Karpas-422 (cell line): Measurements from ENCODE around the gene ENTPD5. TPM values are rescaled to one million over a fixed set of nuclear protein-coding genes. Genes with fewer than 3 reads are reported as not detected.
A peak's percentile ranks its signal among the peaks of the same experiment; 100 is the strongest.
"Not testable (repeated sequence)": the region's sequence is repeated elsewhere in the genome, so short reads cannot be mapped to it uniquely, and the experiment has no call there.

ENCODE experiments used
- DNase-seq: peaks from one replicate; pipeline ENCODE4 v3.0.0-alpha.2; 2015
- H2AFZ ChIP-seq: fragments of 200-600 bp; sonication (generic); 2 replicates; pipeline ENCODE4 v1.6.1; 2014; ENCODE audit warnings: antibody characterized with exemption, low read length, mixed read lengths
- H3K27ac ChIP-seq: fragments of 200-600 bp; sonication (generic); 2 replicates; pipeline ENCODE4 v1.5.1; 2014; ENCODE audit warnings: mild to moderate bottlenecking, low read length, moderate library complexity
- H3K27me3 ChIP-seq: fragments of 200-600 bp; sonication (generic); 2 replicates; pipeline ENCODE4 v1.6.1; 2014; ENCODE audit warnings: low read length, mixed read lengths
- H3K36me3 ChIP-seq: fragments of 200-600 bp; sonication (generic); 2 replicates; pipeline ENCODE4 v1.6.1; 2014; ENCODE audit warnings: low read length, mixed read lengths; ENCODE audit not compliant: insufficient read depth
- H3K4me1 ChIP-seq: fragments of 200-600 bp; sonication (generic); 2 replicates; pipeline ENCODE4 v1.6.1; 2014; ENCODE audit warnings: mild to moderate bottlenecking, low read length, mixed read lengths
- H3K4me2 ChIP-seq: fragments of 200-600 bp; sonication (generic); 2 replicates; pipeline ENCODE4 v1.6.1; 2014; ENCODE audit warnings: low read length, low read depth, mild to moderate bottlenecking; ENCODE audit not compliant: poor library complexity, severe bottlenecking
- H3K4me3 ChIP-seq: fragments of 200-600 bp; sonication (generic); 2 replicates; pipeline ENCODE4 v1.5.1; 2014; ENCODE audit warnings: mild to moderate bottlenecking, antibody characterized with exemption, low read length, mixed read lengths
- H3K79me2 ChIP-seq: fragments of 200-600 bp; sonication (generic); 2 replicates; pipeline ENCODE4 v1.6.1; 2014; ENCODE audit warnings: mild to moderate bottlenecking, low read length, mixed read lengths
- H3K9ac ChIP-seq: fragments of 200-600 bp; sonication (generic); 2 replicates; pipeline ENCODE4 v1.6.0; 2014; ENCODE audit warnings: low read length
- H3K9me2 ChIP-seq: fragments of 200-600 bp; sonication (generic), shearing (Covaris generic); replicated peaks from 2 replicates; pipeline ENCODE4 v1.6.0; 2014; ENCODE audit warnings: mild to moderate bottlenecking, low read length, moderate library complexity; ENCODE audit not compliant: insufficient read depth
- H3K9me3 ChIP-seq: fragments of 300-700, 200-600 bp; sonication (generic); 2 replicates; pipeline ENCODE4 v1.6.1; 2014; ENCODE audit warnings: low read length, mixed read lengths
- H4K20me1 ChIP-seq: fragments of 200-600 bp; sonication (generic); 2 replicates; pipeline ENCODE4 v1.6.1; 2014; ENCODE audit warnings: mild to moderate bottlenecking, antibody characterized with exemption, low read length, low read depth; ENCODE audit not compliant: insufficient read depth
- total RNA-seq: library from RNA; depleted of rRNA; stranded (reverse); fragments of >200 nt; shearing (Covaris generic); gene quantifications from 2 replicates; pipeline ENCODE4 v1.2.3, GENCODE V29; 2014; ENCODE audit warnings: low replicate concordance

The ENTPD5 gene
- total RNA-seq, 1 experiment from 2014 or later, result 22.3 TPM

GRCh38 chr14:74015963-74016362 is 3.1 kb downstream of the ENTPD5 start:
- Histone ChIP-seq H3K4me1 (peaks cover 20% of the 10 kb centered on the region), H3K27ac (no peak overlapping the region), H3K36me3 (no peaks in the 10 kb centered on the region), H2AFZ (no peak overlapping the region), H3K27me3 (no peaks in the 10 kb centered on the region), H3K9ac (no peak overlapping the region), H3K9me2 (no peaks in the 10 kb centered on the region), H3K4me2 (no peak overlapping the region), H3K9me3 (no peaks in the 10 kb centered on the region), H4K20me1 (no peaks in the 10 kb centered on the region), H3K4me3 (no peak overlapping the region), H3K79me2 (peaks cover 31% of the 10 kb centered on the region)
- DNase-seq, result no peak

- no peaks in the 10 kb centered on the region for H3K27me3 ChIP-seq
- H3K36me3 ChIP-seq, result peaks cover 5% of the 10 kb centered on the region; the same call in 1 of the 2 replicates
- no peaks in the 10 kb centered on the region for H3K9me3 ChIP-seq
- no peaks in the 10 kb centered on the region for H4K20me1 ChIP-seq
- H3K9me2 ChIP-seq, result no peaks in the 10 kb centered on the region
- H2AFZ ChIP-seq, result no peak overlapping the region
- no peak overlapping the region for H3K4me3 ChIP-seq
- H3K27ac ChIP-seq, result no peak overlapping the region
- peaks cover 31% of the 10 kb centered on the region for H3K79me2 ChIP-seq
- H3K4me2 ChIP-seq, result no peak overlapping the region
- H3K4me1 ChIP-seq, result peaks cover 20% of the 10 kb centered on the region
- DNase-seq, result peak; percentile 55
- no peak overlapping the region for H3K9ac ChIP-seq
These were observed 3.9 kb downstream of the ENTPD5 start for GRCh38 chr14:74015176-74015575.

GRCh38 chr14:74014299-74014698 is 4.8 kb downstream of the ENTPD5 start:
- peaks cover 13% of the 10 kb centered on the region for H3K4me1 ChIP-seq
- no peaks in the 10 kb centered on the region for H4K20me1 ChIP-seq
- no peak overlapping the region for H3K4me3 ChIP-seq
- H3K9me3 ChIP-seq, result no peaks in the 10 kb centered on the region
- H3K4me2 ChIP-seq, result no peak overlapping the region
- peaks cover 9% of the 10 kb centered on the region; the same call in 1 of the 2 replicates for H3K36me3 ChIP-seq
- no peaks in the 10 kb centered on the region for H3K27me3 ChIP-seq
- H3K9ac ChIP-seq, result no peak overlapping the region
- H3K9me2 ChIP-seq, result no peaks in the 10 kb centered on the region
- H3K27ac ChIP-seq, result no peak overlapping the region
- DNase-seq, result no peak
- peaks cover 31% of the 10 kb centered on the region for H3K79me2 ChIP-seq
- H2AFZ ChIP-seq, result no peak overlapping the region

GRCh38 chr14:74008843-74009499 is 10.1 kb downstream of the ENTPD5 start:
- H3K4me2 ChIP-seq, result no peak overlapping the region
- H3K9me2 ChIP-seq, result no peaks in the 10 kb centered on the region

GRCh38 chr14:74005664-74006063 is 13.4 kb downstream of the ENTPD5 start:
- not testable (repeated sequence) for H3K27ac ChIP-seq, H3K9me2 ChIP-seq, H3K79me2 ChIP-seq, H2AFZ ChIP-seq, H3K4me3 ChIP-seq, H4K20me1 ChIP-seq, H3K9ac ChIP-seq, H3K4me2 ChIP-seq, H3K9me3 ChIP-seq, H3K4me1 ChIP-seq, DNase-seq, H3K27me3 ChIP-seq
- H3K36me3 ChIP-seq, result peaks cover 15% of the 10 kb centered on the region; the same call in 1 of the 2 replicates

More at GRCh38 chr14:74008843-74009499, 10.1 kb downstream of the ENTPD5 start:
- Histone ChIP-seq H3K27ac (no peak overlapping the region), H3K9ac (no peak overlapping the region), H3K4me1 (no peaks in the 10 kb centered on the region), H3K36me3 (peaks cover 16% of the 10 kb centered on the region; the same call in 1 of the 2 replicates), H3K9me3 (no peaks in the 10 kb centered on the region), H3K27me3 (no peaks in the 10 kb centered on the region), H3K79me2 (0 out of 2 replicates have a peak, but pooled peaks cover 7% of the 10 kb centered on the region), H2AFZ (no peak overlapping the region), H4K20me1 (no peaks in the 10 kb centered on the region), H3K4me3 (no peak overlapping the region)
- no peak for DNase-seq

GRCh38 chr14:73998726-73999125 is 20.4 kb downstream of the ENTPD5 start:
- peaks cover 5% of the 10 kb centered on the region; the same call in 1 of the 2 replicates for H3K36me3 ChIP-seq
- H2AFZ ChIP-seq, result no peak overlapping the region
- H3K9me3 ChIP-seq, result no peaks in the 10 kb centered on the region
- no peaks in the 10 kb centered on the region for H3K4me1 ChIP-seq
- H3K4me3 ChIP-seq, result no peak overlapping the region
- H3K27me3 ChIP-seq, result no peaks in the 10 kb centered on the region
- no peak overlapping the region for H3K27ac ChIP-seq
- no peak overlapping the region for H3K4me2 ChIP-seq
- no peaks in the 10 kb centered on the region for H4K20me1 ChIP-seq
- H3K79me2 ChIP-seq, result no peaks in the 10 kb centered on the region
- no peak for DNase-seq
- no peak overlapping the region for H3K9ac ChIP-seq
- no peaks in the 10 kb centered on the region for H3K9me2 ChIP-seq

- no peak for DNase-seq
- Histone ChIP-seq H3K4me1 (no peaks in the 10 kb centered on the region), H3K27me3 (no peaks in the 10 kb centered on the region), H3K4me2 (no peak overlapping the region), H3K9ac (no peak overlapping the region), H3K27ac (no peak overlapping the region), H3K4me3 (no peak overlapping the region), H2AFZ (no peak overlapping the region), H3K36me3 (peaks cover 5% of the 10 kb centered on the region; the same call in 1 of the 2 replicates), H4K20me1 (no peaks in the 10 kb centered on the region), H3K9me3 (no peaks in the 10 kb centered on the region), H3K79me2 (no peaks in the 10 kb centered on the region), H3K9me2 (no peaks in the 10 kb centered on the region)
These were observed 21.1 kb downstream of the ENTPD5 start for GRCh38 chr14:73997944-73998447.

GRCh38 chr14:73997108-73997943 is 21.8 kb downstream of the ENTPD5 start:
- no peak overlapping the region for H3K9ac ChIP-seq
- no peaks in the 10 kb centered on the region for H3K9me3 ChIP-seq
- H3K4me1 ChIP-seq, result no peaks in the 10 kb centered on the region
- H3K27ac ChIP-seq, result no peak overlapping the region
- H4K20me1 ChIP-seq, result no peaks in the 10 kb centered on the region
- no peaks in the 10 kb centered on the region for H3K27me3 ChIP-seq
- no peak for DNase-seq
- peaks cover 5% of the 10 kb centered on the region; the same call in 1 of the 2 replicates for H3K36me3 ChIP-seq
- no peak overlapping the region for H3K4me3 ChIP-seq
- no peak overlapping the region for H3K4me2 ChIP-seq
- H2AFZ ChIP-seq, result no peak overlapping the region
- no peaks in the 10 kb centered on the region for H3K9me2 ChIP-seq
- no peaks in the 10 kb centered on the region for H3K79me2 ChIP-seq
